IPS-18a (cell line): Measurements from ENCODE around the gene ACOT12.

ENCODE experiments used
- H3K27ac ChIP-seq: one replicate; pipeline ENCODE4 v1.5.1; 2013; ENCODE audit warnings: low read length
- H3K27me3 ChIP-seq: one replicate; pipeline ENCODE4 v1.6.1; 2013; ENCODE audit warnings: mild to moderate bottlenecking, low read length; ENCODE audit not compliant: control insufficient read depth, insufficient read depth
- H3K36me3 ChIP-seq: one replicate; pipeline ENCODE4 v1.6.1; 2013; ENCODE audit warnings: low read depth, low read length; ENCODE audit not compliant: control insufficient read depth
- H3K4me1 ChIP-seq: one replicate; pipeline ENCODE4 v1.6.1; 2013; ENCODE audit warnings: low read depth, low read length; ENCODE audit not compliant: control insufficient read depth
- H3K4me3 ChIP-seq: one replicate; pipeline ENCODE4 v1.5.1; 2013; ENCODE audit warnings: low read length
- H3K9ac ChIP-seq: one replicate; pipeline ENCODE4 v1.6.1; 2013; ENCODE audit warnings: mild to moderate bottlenecking, low read length, moderate library complexity
- H3K9me3 ChIP-seq: one replicate; pipeline ENCODE4 v1.6.1; 2013; ENCODE audit warnings: low read depth, low read length; ENCODE audit not compliant: control insufficient read depth

Gene ACOT12

DNA sequence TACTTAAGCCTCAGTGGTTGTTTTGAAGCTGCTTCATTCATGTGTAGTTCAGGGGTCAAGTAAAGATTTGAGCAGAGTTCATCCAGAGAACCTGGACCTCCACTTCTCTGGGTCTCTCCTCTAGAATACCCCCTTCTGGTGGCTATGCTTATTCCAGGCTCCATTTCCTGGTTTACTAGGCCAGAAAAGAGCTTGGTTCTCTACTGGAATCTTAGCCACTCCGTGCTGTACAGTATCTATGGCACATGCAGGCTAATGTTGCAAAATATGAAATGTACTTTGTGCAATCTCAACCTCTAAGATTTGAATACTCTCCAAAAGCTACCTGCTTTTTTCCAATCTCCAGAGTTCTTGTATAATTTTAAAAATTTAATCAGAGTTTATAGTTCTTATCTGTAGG is 110.0 kb downstream of the ACOT12 start:
- Histone ChIP-seq H3K27ac (no peak overlapping the region), H3K4me1 (no peaks in the 10 kb centered on the region), H3K36me3 (no peaks in the 10 kb centered on the region), H3K4me3 (no peak overlapping the region), H3K27me3 (no peaks in the 10 kb centered on the region), H3K9ac (no peak overlapping the region), H3K9me3 (no peaks in the 10 kb centered on the region)
